ENCODE data around the gene CPA4. TPM values are rescaled to one million over a fixed set of nuclear protein-coding genes. Genes with fewer than 3 reads are reported as not detected.

CPA4 gene
- total RNA-seq, 1 donor from 2014 or later: not detected

- ATAC-seq (peak; percentile 77), DNase-seq (no peak)
- H3K36me3 ChIP-seq: no peaks in the 10 kb centered on the region
- peak; percentile 68 for TF ChIP-seq CTCF (IDR thresholded peaks at IDR 0.05)
- H3K4me3 ChIP-seq: no peak overlapping the region
- no peak overlapping the region for H3K27ac ChIP-seq
- H3K4me1 ChIP-seq: peaks cover 2% of the 10 kb centered on the region
- H3K27me3 ChIP-seq: peaks cover 9% of the 10 kb centered on the region
- intact Hi-C loops (cut with DNase I): no loop called here
- H3K9me3 ChIP-seq: no peaks in the 10 kb centered on the region
Observed at GRCh38 chr7:130277763-130278643, 15.0 kb upstream of the CPA4 start.

- no peak for TF ChIP-seq CTCF (IDR thresholded peaks at IDR 0.05)
- ATAC-seq: no peak
- Histone ChIP-seq H3K27me3 (peaks cover 8% of the 10 kb centered on the region), H3K27ac (no peak overlapping the region), H3K9me3 (no peaks in the 10 kb centered on the region), H3K36me3 (no peaks in the 10 kb centered on the region), H3K4me3 (no peak overlapping the region), H3K4me1 (no peaks in the 10 kb centered on the region)
- intact Hi-C loops (cut with DNase I): no loop called here
- DNase-seq: no peak
Observed at GRCh38 chr7:130278860-130279259, 14.1 kb upstream of the CPA4 start.

GRCh38 chr7:130279286-130279685 is 13.7 kb upstream of the CPA4 start:
- DNase-seq (no peak), ATAC-seq (no peak)
- Histone ChIP-seq H3K27ac (no peak overlapping the region), H3K36me3 (no peaks in the 10 kb centered on the region), H3K27me3 (peaks cover 8% of the 10 kb centered on the region), H3K4me1 (no peaks in the 10 kb centered on the region), H3K4me3 (no peak overlapping the region), H3K9me3 (no peaks in the 10 kb centered on the region)
- no peak for TF ChIP-seq CTCF (IDR thresholded peaks at IDR 0.05)
- intact Hi-C loops (cut with DNase I): no loop called here

- DNase-seq (no peak), ATAC-seq (no peak)
- Histone ChIP-seq H3K27ac (no peak overlapping the region), H3K4me3 (no peak overlapping the region), H3K9me3 (no peaks in the 10 kb centered on the region), H3K4me1 (no peaks in the 10 kb centered on the region), H3K36me3 (no peaks in the 10 kb centered on the region), H3K27me3 (peaks cover 5% of the 10 kb centered on the region)
- intact Hi-C loops (cut with DNase I): no loop called here
- no peak for TF ChIP-seq CTCF (IDR thresholded peaks at IDR 0.05)
Observed at GRCh38 chr7:130279906-130280305, 13.1 kb upstream of the CPA4 start.

GRCh38 chr7:130281260-130281659 is 11.7 kb upstream of the CPA4 start:
- H3K36me3 ChIP-seq: no peaks in the 10 kb centered on the region
- ATAC-seq (no peak), DNase-seq (no peak)
- H3K4me3 ChIP-seq: no peak overlapping the region
- H3K27ac ChIP-seq: no peak overlapping the region
- no peaks in the 10 kb centered on the region for H3K4me1 ChIP-seq
- TF ChIP-seq CTCF (IDR thresholded peaks at IDR 0.05): no peak
- no peaks in the 10 kb centered on the region for H3K9me3 ChIP-seq
- intact Hi-C loops (cut with DNase I): no loop called here
- no peaks in the 10 kb centered on the region for H3K27me3 ChIP-seq
